ENCODE results near the gene FAM209A. TPM values are rescaled to one million over a fixed set of nuclear protein-coding genes. Genes with fewer than 3 reads are reported as not detected.
A peak's percentile ranks its signal among the peaks of the same experiment; 100 is the strongest.
"Not testable (repeated sequence)": the region's sequence is repeated elsewhere in the genome, so short reads cannot be mapped to it uniquely, and the experiment has no call there.

Gene FAM209A
- polyA plus RNA-seq, 1 experiment = 0.09 TPM

DNA sequence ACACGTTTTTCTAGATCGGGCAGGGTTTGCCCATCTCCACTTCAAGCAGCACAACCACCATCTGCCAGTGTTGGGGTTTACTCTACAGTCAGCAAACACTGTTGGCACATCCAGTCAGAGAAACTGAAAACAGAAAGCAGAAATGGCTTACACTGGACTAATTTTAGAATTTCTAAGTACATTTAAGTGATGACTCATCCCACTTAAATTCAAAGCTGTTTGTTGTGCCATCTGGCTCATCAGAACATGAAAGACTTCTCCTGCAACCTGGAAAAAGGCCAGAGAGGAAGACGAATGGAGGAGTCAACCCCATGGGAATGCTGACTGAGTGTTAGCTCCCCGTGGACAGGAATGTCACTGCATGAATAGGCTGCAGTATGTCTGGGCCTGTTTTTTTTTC lies 30.3 kb downstream of the FAM209A start:
- ChIA-PET CTCF (interaction anchor here (0.6 to 1.5 kb wide), 7 partner anchors 14 to 792 kb away, joined by 3 to 6 read pairs (median 3); no protein-coding TSS in a partner anchor), POLR2A (no interaction called here)
- peak; percentile 88 for DNase-seq (ENCODE audit: low read depth)
- H3K4me3 ChIP-seq (ENCODE audit: low read depth, low read length) = no peak overlapping the region
- peaks cover 3% of the 10 kb centered on the region for H3K27me3 ChIP-seq (ENCODE audit: control insufficient read depth, insufficient read depth, low read length)
- no peaks in the 10 kb centered on the region for H3K36me3 ChIP-seq (ENCODE audit: control insufficient read depth, insufficient read depth, low read length)
- TF ChIP-seq, protein P1, sequence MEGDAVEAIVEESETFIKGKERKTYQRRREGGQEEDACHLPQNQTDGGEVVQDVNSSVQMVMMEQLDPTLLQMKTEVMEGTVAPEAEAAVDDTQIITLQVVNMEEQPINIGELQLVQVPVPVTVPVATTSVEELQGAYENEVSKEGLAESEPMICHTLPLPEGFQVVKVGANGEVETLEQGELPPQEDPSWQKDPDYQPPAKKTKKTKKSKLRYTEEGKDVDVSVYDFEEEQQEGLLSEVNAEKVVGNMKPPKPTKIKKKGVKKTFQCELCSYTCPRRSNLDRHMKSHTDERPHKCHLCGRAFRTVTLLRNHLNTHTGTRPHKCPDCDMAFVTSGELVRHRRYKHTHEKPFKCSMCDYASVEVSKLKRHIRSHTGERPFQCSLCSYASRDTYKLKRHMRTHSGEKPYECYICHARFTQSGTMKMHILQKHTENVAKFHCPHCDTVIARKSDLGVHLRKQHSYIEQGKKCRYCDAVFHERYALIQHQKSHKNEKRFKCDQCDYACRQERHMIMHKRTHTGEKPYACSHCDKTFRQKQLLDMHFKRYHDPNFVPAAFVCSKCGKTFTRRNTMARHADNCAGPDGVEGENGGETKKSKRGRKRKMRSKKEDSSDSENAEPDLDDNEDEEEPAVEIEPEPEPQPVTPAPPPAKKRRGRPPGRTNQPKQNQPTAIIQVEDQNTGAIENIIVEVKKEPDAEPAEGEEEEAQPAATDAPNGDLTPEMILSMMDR (IDR thresholded peaks at IDR 0.05; ENCODE audit: insufficient read depth, low read depth, low read length) = peak; percentile 28; the same call in 1 of the 2 replicates

- POLR2A ChIA-PET = no interaction called here
Observed at GRCh38 chr20:56558968-56559367, 34.4 kb downstream of the FAM209A start.

GRCh38 chr20:56564526-56564925 lies 40.0 kb downstream of the FAM209A start:
- H3K36me3 ChIP-seq (ENCODE audit: control insufficient read depth, insufficient read depth, low read length); H3K4me3 ChIP-seq (ENCODE audit: low read depth, low read length); DNase-seq (ENCODE audit: low read depth); POLR2A ChIA-PET; H3K27me3 ChIP-seq (ENCODE audit: control insufficient read depth, insufficient read depth, low read length): not testable (repeated sequence)
- CTCF ChIA-PET = interaction anchor here (1.1 to 2.6 kb wide), 2 partner anchors 14 to 419 kb away, joined by 3 to 13 read pairs; no protein-coding TSS in a partner anchor

More at GRCh38 chr20:56558968-56559367, 34.4 kb downstream of the FAM209A start:
- Histone ChIP-seq H3K27me3 (ENCODE audit: control insufficient read depth, insufficient read depth, low read length) (peaks cover 3% of the 10 kb centered on the region), H3K36me3 (ENCODE audit: control insufficient read depth, insufficient read depth, low read length) (no peaks in the 10 kb centered on the region), H3K4me3 (ENCODE audit: low read depth, low read length) (no peak overlapping the region)
- CTCF ChIA-PET = no interaction called here
- DNase-seq (ENCODE audit: low read depth) = no peak
- TF ChIP-seq, protein P1 (IDR thresholded peaks at IDR 0.05; ENCODE audit: insufficient read depth, low read depth, low read length) = no peak

DNA sequence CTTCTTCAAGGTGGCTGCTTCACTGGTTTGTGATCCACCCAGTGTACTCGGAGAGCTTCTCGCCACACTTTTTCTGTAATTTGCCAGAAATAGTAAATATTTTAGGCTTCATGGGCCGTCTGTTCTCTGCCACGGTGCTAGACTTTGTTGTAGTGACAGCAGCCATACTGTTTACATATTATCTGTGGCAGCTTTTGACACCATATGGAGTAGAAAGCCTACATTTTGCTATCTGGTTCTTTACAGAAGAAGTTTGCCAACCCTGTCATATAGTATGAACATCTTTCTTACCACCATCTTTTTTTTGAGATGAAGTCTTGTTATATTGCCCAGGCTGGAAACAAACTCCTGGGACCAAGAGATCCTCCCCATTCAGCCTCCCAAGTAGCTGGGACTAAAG lies 41.0 kb downstream of the FAM209A start:
- H3K27me3 ChIP-seq (ENCODE audit: control insufficient read depth, insufficient read depth, low read length) = no peaks in the 10 kb centered on the region
- H3K4me3 ChIP-seq (ENCODE audit: low read depth, low read length) = no peak overlapping the region
- DNase-seq (ENCODE audit: low read depth) = no peak
- ChIA-PET CTCF (interaction anchor here (0.7 to 2.6 kb wide), 3 partner anchors 15 to 418 kb away, joined by 3 to 13 read pairs (median 3); no protein-coding TSS in a partner anchor), POLR2A (no interaction called here)
- TF ChIP-seq, protein P1 (IDR thresholded peaks at IDR 0.05; ENCODE audit: insufficient read depth, low read depth, low read length) = no peak
- H3K36me3 ChIP-seq (ENCODE audit: control insufficient read depth, insufficient read depth, low read length) = no peaks in the 10 kb centered on the region

DNA sequence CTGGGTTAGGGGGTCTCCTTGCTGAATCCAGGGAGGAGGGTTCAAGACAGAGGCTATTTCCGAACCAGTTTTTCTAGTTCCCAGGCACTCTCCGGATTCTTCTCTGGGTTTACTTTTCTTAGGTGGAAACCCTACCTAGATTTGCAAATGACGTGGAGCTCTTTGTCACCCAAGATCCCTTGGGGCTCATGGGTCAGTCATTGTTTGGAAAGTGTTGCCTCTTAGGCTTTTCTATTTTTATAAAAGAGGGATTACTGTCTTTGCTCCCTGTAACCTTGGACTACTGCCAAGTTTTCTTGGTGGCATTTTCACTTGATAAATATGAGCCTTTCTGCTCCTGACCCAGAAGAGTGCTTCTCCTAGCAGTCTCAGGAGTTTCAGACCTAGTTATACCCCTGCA lies 42.1 kb downstream of the FAM209A start:
- ChIA-PET CTCF (interaction anchor here (2.6 kb wide), 1 partner anchor 16 kb away, joined by 13 read pairs; no protein-coding TSS in a partner anchor), POLR2A (interaction anchor here (0.5 kb wide), 1 partner anchor 156 kb away, joined by 7 read pairs; no protein-coding TSS in a partner anchor)
- DNase-seq (ENCODE audit: low read depth) = no peak
- TF ChIP-seq, protein P1 (IDR thresholded peaks at IDR 0.05; ENCODE audit: insufficient read depth, low read depth, low read length) = no peak
- no peaks in the 10 kb centered on the region for H3K36me3 ChIP-seq (ENCODE audit: control insufficient read depth, insufficient read depth, low read length)
- H3K27me3 ChIP-seq (ENCODE audit: control insufficient read depth, insufficient read depth, low read length) = no peaks in the 10 kb centered on the region
- H3K4me3 ChIP-seq (ENCODE audit: low read depth, low read length) = no peak overlapping the region

DNA sequence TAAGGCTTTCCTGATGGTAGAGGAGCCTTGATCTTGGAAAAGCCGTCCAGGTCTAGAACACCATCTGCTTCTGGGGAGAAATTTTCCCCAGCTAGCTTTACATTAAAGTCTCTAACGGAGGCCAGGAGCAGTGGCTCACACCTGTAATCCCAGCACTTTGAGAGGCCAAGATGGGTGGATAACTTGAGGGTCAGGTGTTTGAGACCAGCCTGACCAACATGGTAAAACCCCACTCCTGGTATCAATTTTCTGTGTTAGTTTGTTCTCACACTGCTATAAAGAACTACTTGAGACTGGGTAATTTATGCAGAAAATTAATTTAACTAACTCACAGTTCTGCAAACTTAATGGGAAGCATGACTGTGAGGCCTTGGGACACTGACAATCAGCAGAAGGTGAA lies 46.3 kb downstream of the FAM209A start:
- ChIA-PET CTCF (interaction anchor here (1.0 kb wide), 1 partner anchor 20 kb away, joined by 4 read pairs; no protein-coding TSS in a partner anchor), POLR2A (no interaction called here)
- TF ChIP-seq, protein P1 (IDR thresholded peaks at IDR 0.05; ENCODE audit: insufficient read depth, low read depth, low read length) = no peak
- no peaks in the 10 kb centered on the region for H3K36me3 ChIP-seq (ENCODE audit: control insufficient read depth, insufficient read depth, low read length)
- H3K27me3 ChIP-seq (ENCODE audit: control insufficient read depth, insufficient read depth, low read length) = no peaks in the 10 kb centered on the region
- DNase-seq (ENCODE audit: low read depth) = no peak
- H3K4me3 ChIP-seq (ENCODE audit: low read depth, low read length) = no peak overlapping the region
